Mesendoderm (in vitro differentiated cells): ENCODE measurements around the gene TP53BP2.

Source experiments
- DNase-seq: peaks from one replicate; pipeline ENCODE4 v3.0.0; 2013
- H2AK5ac ChIP-seq: 2 replicates; pipeline ENCODE4 v1.6.1; 2013; ENCODE audit warnings: low read length, inconsistent platforms
- H2BK120ac ChIP-seq: 2 replicates; pipeline ENCODE4 v1.6.1; 2013; ENCODE audit warnings: low read depth, mild to moderate bottlenecking, low read length, moderate library complexity, mixed read lengths
- H2BK15ac ChIP-seq: replicated peaks from 2 replicates; pipeline ENCODE4 v1.6.1; 2013; ENCODE audit warnings: low read depth, mild to moderate bottlenecking, moderate library complexity
- H2BK5ac ChIP-seq: 2 replicates; pipeline ENCODE4 v1.6.1; 2013; ENCODE audit warnings: low read length, inconsistent platforms
- H3K18ac ChIP-seq: 2 replicates; pipeline ENCODE4 v1.6.1; 2013; ENCODE audit warnings: mild to moderate bottlenecking, low read length, mixed read lengths
- H3K23ac ChIP-seq: one replicate; pipeline ENCODE4 v1.6.1; 2013; ENCODE audit warnings: low read length
- H3K27ac ChIP-seq: 2 replicates; pipeline ENCODE4 v1.5.1; 2013; ENCODE audit warnings: low read depth, mild to moderate bottlenecking, inconsistent platforms, low read length, moderate library complexity
- H3K27me3 ChIP-seq: 2 replicates; pipeline ENCODE4 v1.6.1; 2013; ENCODE audit warnings: low read length, control low read depth, mild to moderate bottlenecking, inconsistent platforms; ENCODE audit not compliant: insufficient read depth, poor library complexity
- H3K36me3 ChIP-seq: 2 replicates; pipeline ENCODE4 v1.6.1; 2013; ENCODE audit warnings: low read length, inconsistent platforms; ENCODE audit not compliant: control insufficient read depth, insufficient read depth
- H3K4ac ChIP-seq: one replicate; pipeline ENCODE4 v1.6.1; 2013; ENCODE audit warnings: low read depth, mild to moderate bottlenecking, low read length, moderate library complexity
- H3K4me1 ChIP-seq: 2 replicates; pipeline ENCODE4 v1.6.1; 2013; ENCODE audit warnings: low read depth, low read length, inconsistent platforms; ENCODE audit not compliant: control insufficient read depth
- H3K4me2 ChIP-seq: 2 replicates; pipeline ENCODE4 v1.6.1; 2013; ENCODE audit warnings: low read length
- H3K4me3 ChIP-seq: 2 replicates; pipeline ENCODE4 v1.5.1; 2013; ENCODE audit warnings: mild to moderate bottlenecking, low read length
- H3K56ac ChIP-seq: one replicate; pipeline ENCODE4 v1.6.1; 2013; ENCODE audit warnings: low read length
- H3K79me1 ChIP-seq: 2 replicates; pipeline ENCODE4 v1.6.1; 2013; ENCODE audit warnings: low read length, inconsistent platforms
- H3K79me2 ChIP-seq: 2 replicates; pipeline ENCODE4 v1.6.1; 2013; ENCODE audit warnings: mild to moderate bottlenecking, low read length; ENCODE audit not compliant: control insufficient read depth, insufficient read depth
- H3K9ac ChIP-seq: 2 replicates; pipeline ENCODE4 v1.6.1; 2013; ENCODE audit warnings: low read length, inconsistent platforms
- H4K5ac ChIP-seq: one replicate; pipeline ENCODE4 v1.6.1; 2013; ENCODE audit warnings: low read length
- H4K8ac ChIP-seq: one replicate; pipeline ENCODE4 v1.6.1; 2013; ENCODE audit warnings: low read depth, mild to moderate bottlenecking, control low read depth, low read length, moderate library complexity
- WGBS: extraction: QIAGEN DNeasy Blood & Tissue Kit; methylation state at CpG from one replicate; pipeline ENCODE4 v1.1.7; 2013; ENCODE audit warnings: low lambda C conversion rate, missing lambda C conversion rate; ENCODE audit not compliant: insufficient coverage; ENCODE audit errors: extremely low coverage; 5-methylcytosine and 5-hydroxymethylcytosine counted together

The TP53BP2 gene

DNA sequence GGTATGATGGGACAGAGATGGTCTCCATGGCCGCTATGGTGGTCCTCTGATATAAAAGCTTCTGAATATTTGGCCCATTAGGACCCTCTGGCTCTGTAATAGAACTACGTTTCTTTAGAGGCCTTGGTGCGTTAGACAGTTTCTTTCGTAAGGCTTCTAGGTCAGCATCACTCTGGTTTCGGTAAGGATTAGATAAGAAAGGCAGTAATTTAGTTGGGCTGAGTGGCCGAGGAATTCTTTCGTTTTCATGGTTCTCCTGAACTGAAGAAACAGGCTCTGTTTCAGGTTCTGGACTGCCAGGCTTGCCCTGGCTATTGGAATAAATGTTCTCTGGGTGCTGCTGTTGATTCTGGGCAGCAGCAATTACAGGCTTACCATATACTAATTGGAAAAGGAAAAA is 49.5 kb downstream of the TP53BP2 start:
- H3K18ac ChIP-seq: no peak overlapping the region
- no peak overlapping the region for H4K5ac ChIP-seq
- H2BK15ac ChIP-seq: no peak overlapping the region
- no peak overlapping the region for H3K9ac ChIP-seq
- H3K4me3 ChIP-seq: no peak overlapping the region
- no peak overlapping the region for H3K56ac ChIP-seq
- no peak overlapping the region for H2AK5ac ChIP-seq
- H3K23ac ChIP-seq: no peak overlapping the region
- DNase-seq: no peak
- H3K27ac ChIP-seq: no peak overlapping the region
- no peak overlapping the region for H3K4ac ChIP-seq
- no CpG with 5 or more reads among the region's 7 CpGs for WGBS
- no peak overlapping the region for H2BK120ac ChIP-seq
- H3K4me1 ChIP-seq: no peaks in the 10 kb centered on the region
- peaks cover 1% of the 10 kb centered on the region for H3K79me1 ChIP-seq
- no peak overlapping the region for H4K8ac ChIP-seq
- H3K4me2 ChIP-seq: no peak overlapping the region
- H3K27me3 ChIP-seq: no peaks in the 10 kb centered on the region
- H3K36me3 ChIP-seq: peaks cover 7% of the 10 kb centered on the region
- H3K79me2 ChIP-seq: no peaks in the 10 kb centered on the region
- no peak overlapping the region for H2BK5ac ChIP-seq

DNA sequence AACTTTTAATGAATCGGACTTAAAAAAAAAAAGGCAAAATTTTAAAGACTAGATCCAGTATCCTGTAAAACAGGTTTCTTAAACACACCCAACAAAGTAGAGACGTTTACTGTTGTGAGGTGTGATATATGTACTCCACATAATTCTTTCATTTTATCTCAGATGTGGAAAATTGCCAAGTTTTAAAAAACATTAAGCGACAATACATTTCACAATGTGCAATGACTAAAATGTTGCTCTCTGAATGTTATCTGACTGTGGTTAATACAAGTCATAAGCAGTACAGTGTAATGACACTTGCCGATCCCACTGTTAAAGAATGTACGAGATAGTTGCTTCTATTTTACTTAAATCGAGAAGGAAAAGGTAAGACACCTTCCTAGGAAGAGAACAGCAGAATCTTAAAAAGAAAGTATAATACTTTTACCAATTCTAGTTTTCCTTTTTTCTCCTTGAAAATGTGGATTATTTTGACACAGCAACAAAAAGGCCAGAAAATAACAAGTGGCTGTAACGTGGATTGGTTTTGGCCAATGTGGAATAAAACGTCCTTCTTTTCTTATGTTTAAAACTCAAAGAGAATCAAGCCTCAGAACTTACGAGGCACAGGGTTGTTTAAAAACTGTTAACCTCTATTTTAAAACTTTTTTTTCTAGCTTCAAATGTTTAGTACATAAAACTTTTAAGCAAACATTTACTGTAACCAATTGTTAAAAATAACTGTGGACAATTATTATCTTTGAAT is 51.4 kb downstream of the TP53BP2 start:
- no CpG with 5 or more reads among the region's 9 CpGs for WGBS
- H3K4me2 ChIP-seq: no peak overlapping the region
- H3K36me3 ChIP-seq: peaks cover 7% of the 10 kb centered on the region
- H2BK5ac ChIP-seq: no peak overlapping the region
- H3K4ac ChIP-seq: no peak overlapping the region
- H4K5ac ChIP-seq: no peak overlapping the region
- H2AK5ac ChIP-seq: no peak overlapping the region
- H2BK120ac ChIP-seq: no peak overlapping the region
- no peaks in the 10 kb centered on the region for H3K4me1 ChIP-seq
- H3K23ac ChIP-seq: no peak overlapping the region
- no peak overlapping the region for H3K18ac ChIP-seq
- H3K4me3 ChIP-seq: no peak overlapping the region
- H3K56ac ChIP-seq: no peak overlapping the region
- no peak overlapping the region for H4K8ac ChIP-seq
- no peak overlapping the region for H2BK15ac ChIP-seq
- no peak overlapping the region for H3K27ac ChIP-seq
- peaks cover 1% of the 10 kb centered on the region for H3K79me1 ChIP-seq
- no peaks in the 10 kb centered on the region for H3K79me2 ChIP-seq
- H3K27me3 ChIP-seq: no peaks in the 10 kb centered on the region
- DNase-seq: no peak
- H3K9ac ChIP-seq: no peak overlapping the region

GRCh38 chr1:223793716-223794115 is 52.0 kb downstream of the TP53BP2 start:
- H3K4ac ChIP-seq: no peak overlapping the region
- no peaks in the 10 kb centered on the region for H3K79me2 ChIP-seq
- no peak overlapping the region for H2BK120ac ChIP-seq
- H3K23ac ChIP-seq: no peak overlapping the region
- H2BK5ac ChIP-seq: no peak overlapping the region
- no peak overlapping the region for H3K9ac ChIP-seq
- H3K4me1 ChIP-seq: no peaks in the 10 kb centered on the region
- H4K8ac ChIP-seq: no peak overlapping the region
- no peak overlapping the region for H2BK15ac ChIP-seq
- H2AK5ac ChIP-seq: no peak overlapping the region
- no peak overlapping the region for H3K56ac ChIP-seq
- peaks cover 1% of the 10 kb centered on the region for H3K79me1 ChIP-seq
- no peak overlapping the region for H4K5ac ChIP-seq
- no peak overlapping the region for H3K4me3 ChIP-seq
- H3K36me3 ChIP-seq: peaks cover 8% of the 10 kb centered on the region
- no peak overlapping the region for H3K27ac ChIP-seq
- H3K4me2 ChIP-seq: no peak overlapping the region
- no peak for DNase-seq
- no peak overlapping the region for H3K18ac ChIP-seq
- no CpG with 5 or more reads among the region's 4 CpGs for WGBS
- H3K27me3 ChIP-seq: no peaks in the 10 kb centered on the region

DNA sequence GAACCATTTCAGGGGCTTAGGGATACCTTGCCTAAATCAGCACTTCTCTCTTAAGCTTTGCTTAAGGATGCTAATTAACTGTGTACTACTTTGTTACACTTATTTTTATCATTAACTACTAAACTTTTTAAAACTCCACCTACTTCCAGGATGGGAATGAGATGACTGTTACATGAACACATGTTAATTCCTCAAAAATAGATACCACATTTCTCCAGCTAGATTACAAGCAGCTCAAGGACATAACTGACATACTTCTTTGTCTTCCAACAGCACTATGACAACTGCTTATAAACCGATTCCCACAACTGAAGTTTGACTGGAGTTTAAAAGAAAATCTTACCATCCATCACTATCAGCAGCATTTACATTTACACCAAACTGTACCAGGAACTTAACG is 53.7 kb downstream of the TP53BP2 start:
- Histone ChIP-seq H2BK5ac (no peak overlapping the region), H3K79me1 (peaks cover 1% of the 10 kb centered on the region), H4K5ac (no peak overlapping the region), H3K56ac (no peak overlapping the region), H3K36me3 (peaks cover 6% of the 10 kb centered on the region), H3K4me2 (no peak overlapping the region), H3K9ac (no peak overlapping the region), H3K79me2 (no peaks in the 10 kb centered on the region), H2BK120ac (no peak overlapping the region), H3K4me1 (no peaks in the 10 kb centered on the region), H3K4ac (no peak overlapping the region), H3K27ac (no peak overlapping the region), H2BK15ac (no peak overlapping the region), H3K4me3 (no peak overlapping the region), H4K8ac (no peak overlapping the region), H3K23ac (no peak overlapping the region), H3K18ac (no peak overlapping the region), H2AK5ac (no peak overlapping the region), H3K27me3 (no peaks in the 10 kb centered on the region)
- no CpG with 5 or more reads among the region's 2 CpGs for WGBS
- DNase-seq: no peak

DNA sequence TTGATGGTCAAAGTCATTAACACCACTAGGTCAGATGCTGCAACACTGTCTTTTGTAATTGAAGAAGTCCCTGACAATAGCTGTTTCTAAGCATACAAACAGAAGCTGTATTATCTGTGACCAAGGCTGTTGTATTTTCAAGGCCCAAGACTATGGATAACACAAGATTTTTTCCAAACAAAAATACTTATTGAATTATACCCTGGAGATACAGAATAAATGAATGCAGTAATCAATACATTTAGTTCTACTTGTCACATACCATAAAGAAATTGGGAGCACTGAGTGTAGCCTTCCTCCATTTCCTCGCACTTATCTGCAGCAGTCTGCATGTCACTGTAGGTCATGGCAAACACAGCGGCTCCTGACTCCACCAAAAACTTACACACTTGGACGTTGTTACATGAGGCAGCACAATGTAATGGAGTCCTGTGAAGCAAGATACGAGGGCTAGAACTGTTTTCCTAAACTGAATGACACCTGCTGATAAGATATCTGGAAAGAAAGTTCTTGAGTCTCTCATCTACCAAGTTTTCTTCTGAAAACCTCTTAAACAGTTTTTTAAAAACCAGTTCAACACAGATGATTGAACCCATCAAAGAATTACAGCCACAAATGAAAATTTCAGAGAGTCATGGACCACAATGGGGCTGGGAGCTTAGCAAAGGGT is 56.9 kb downstream of the TP53BP2 start:
- H3K4me2 ChIP-seq: no peak overlapping the region
- DNase-seq: no peak
- H3K4me3 ChIP-seq: no peak overlapping the region
- no peak overlapping the region for H2BK5ac ChIP-seq
- no CpG with 5 or more reads among the region's 4 CpGs for WGBS
- no peak overlapping the region for H3K9ac ChIP-seq
- H4K8ac ChIP-seq: no peak overlapping the region
- H3K23ac ChIP-seq: no peak overlapping the region
- no peaks in the 10 kb centered on the region for H3K79me2 ChIP-seq
- no peak overlapping the region for H3K18ac ChIP-seq
- no peak overlapping the region for H2BK120ac ChIP-seq
- peaks cover 4% of the 10 kb centered on the region for H3K36me3 ChIP-seq
- no peak overlapping the region for H4K5ac ChIP-seq
- peaks cover 1% of the 10 kb centered on the region for H3K79me1 ChIP-seq
- H2BK15ac ChIP-seq: no peak overlapping the region
- no peaks in the 10 kb centered on the region for H3K27me3 ChIP-seq
- no peak overlapping the region for H2AK5ac ChIP-seq
- H3K4me1 ChIP-seq: no peaks in the 10 kb centered on the region
- no peak overlapping the region for H3K4ac ChIP-seq
- H3K56ac ChIP-seq: no peak overlapping the region
- H3K27ac ChIP-seq: no peak overlapping the region
